Gastrocnemius medialis (tissue), 4 donors: ENCODE results near the gene AARS2.

Experiments
- POLR2A ChIP-seq, 2 donors: fragments of 450-650 bp; IDR thresholded peaks; one replicate each; pipeline ENCODE4 v1.6.1; 2017; ENCODE audit warnings: antibody characterized with exemption in 2 of 2, mild to moderate bottlenecking in 2 of 2, moderate library complexity in 2 of 2
- TF ChIP-seq, protein P1 (sequence below), 5 experiments: fragments of 450-650 bp in 3 of 5; fragments of 200-600 bp in 2 of 5; sonication (generic) in 2 of 5; IDR thresholded peaks in 4 of 5; conservative IDR thresholded peaks in 1 of 5; 1 replicate in 4 of 5; 2 replicates in 1 of 5; pipeline ENCODE4 v1.5.1; 2016 to 2019; ENCODE audit warnings: antibody characterized with exemption in 5 of 5, mild to moderate bottlenecking in 3 of 5, moderate library complexity in 3 of 5

- TF ChIP-seq, protein P1, sequence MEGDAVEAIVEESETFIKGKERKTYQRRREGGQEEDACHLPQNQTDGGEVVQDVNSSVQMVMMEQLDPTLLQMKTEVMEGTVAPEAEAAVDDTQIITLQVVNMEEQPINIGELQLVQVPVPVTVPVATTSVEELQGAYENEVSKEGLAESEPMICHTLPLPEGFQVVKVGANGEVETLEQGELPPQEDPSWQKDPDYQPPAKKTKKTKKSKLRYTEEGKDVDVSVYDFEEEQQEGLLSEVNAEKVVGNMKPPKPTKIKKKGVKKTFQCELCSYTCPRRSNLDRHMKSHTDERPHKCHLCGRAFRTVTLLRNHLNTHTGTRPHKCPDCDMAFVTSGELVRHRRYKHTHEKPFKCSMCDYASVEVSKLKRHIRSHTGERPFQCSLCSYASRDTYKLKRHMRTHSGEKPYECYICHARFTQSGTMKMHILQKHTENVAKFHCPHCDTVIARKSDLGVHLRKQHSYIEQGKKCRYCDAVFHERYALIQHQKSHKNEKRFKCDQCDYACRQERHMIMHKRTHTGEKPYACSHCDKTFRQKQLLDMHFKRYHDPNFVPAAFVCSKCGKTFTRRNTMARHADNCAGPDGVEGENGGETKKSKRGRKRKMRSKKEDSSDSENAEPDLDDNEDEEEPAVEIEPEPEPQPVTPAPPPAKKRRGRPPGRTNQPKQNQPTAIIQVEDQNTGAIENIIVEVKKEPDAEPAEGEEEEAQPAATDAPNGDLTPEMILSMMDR (IDR thresholded peaks at IDR 0.05 in 4 of 5, conservative IDR thresholded peaks at IDR 0.05 in 1 of 5): no peak
- no peak for TF ChIP-seq POLR2A (IDR thresholded peaks at IDR 0.05)
Observed at GRCh38 chr6:44298864-44299263, 14.3 kb downstream of the AARS2 start.
